Stomach (tissue), 4 donors: ENCODE measurements around the gene CNNM4.

Source experiments
- POLR2A ChIP-seq, 4 donors: fragments of 450-650 bp; IDR thresholded peaks; one replicate each; pipeline ENCODE4 v1.6.1; 2016; ENCODE audit warnings: antibody characterized with exemption in 4 of 4, control low read depth in 2 of 4, mild to moderate bottlenecking in 1 of 4, moderate library complexity in 1 of 4
- POLR2AphosphoS5 ChIP-seq, 3 donors: sonication (generic); formaldehyde crosslinking; IDR thresholded peaks; one replicate each; pipeline ENCODE4 v1.6.1; 2016; ENCODE audit warnings: antibody characterized with exemption in 3 of 3
- TF ChIP-seq, protein P1 (sequence below), 7 experiments: fragments of 450-650 bp in 4 of 7; fragments of 200-600 bp in 3 of 7; sonication (generic) in 3 of 7; IDR thresholded peaks; one replicate each; pipeline ENCODE4 v1.5.1; 2016 to 2019; ENCODE audit warnings: antibody characterized with exemption in 7 of 7, control low read depth in 2 of 7, mild to moderate bottlenecking in 1 of 7

GRCh38 chr2:96835830-96836229 lies 75.1 kb downstream of the CNNM4 start:
- TF ChIP-seq, protein P1, sequence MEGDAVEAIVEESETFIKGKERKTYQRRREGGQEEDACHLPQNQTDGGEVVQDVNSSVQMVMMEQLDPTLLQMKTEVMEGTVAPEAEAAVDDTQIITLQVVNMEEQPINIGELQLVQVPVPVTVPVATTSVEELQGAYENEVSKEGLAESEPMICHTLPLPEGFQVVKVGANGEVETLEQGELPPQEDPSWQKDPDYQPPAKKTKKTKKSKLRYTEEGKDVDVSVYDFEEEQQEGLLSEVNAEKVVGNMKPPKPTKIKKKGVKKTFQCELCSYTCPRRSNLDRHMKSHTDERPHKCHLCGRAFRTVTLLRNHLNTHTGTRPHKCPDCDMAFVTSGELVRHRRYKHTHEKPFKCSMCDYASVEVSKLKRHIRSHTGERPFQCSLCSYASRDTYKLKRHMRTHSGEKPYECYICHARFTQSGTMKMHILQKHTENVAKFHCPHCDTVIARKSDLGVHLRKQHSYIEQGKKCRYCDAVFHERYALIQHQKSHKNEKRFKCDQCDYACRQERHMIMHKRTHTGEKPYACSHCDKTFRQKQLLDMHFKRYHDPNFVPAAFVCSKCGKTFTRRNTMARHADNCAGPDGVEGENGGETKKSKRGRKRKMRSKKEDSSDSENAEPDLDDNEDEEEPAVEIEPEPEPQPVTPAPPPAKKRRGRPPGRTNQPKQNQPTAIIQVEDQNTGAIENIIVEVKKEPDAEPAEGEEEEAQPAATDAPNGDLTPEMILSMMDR (IDR thresholded peaks at IDR 0.05): no peak
- no peak for TF ChIP-seq POLR2A (IDR thresholded peaks at IDR 0.05)
- no peak for TF ChIP-seq POLR2AphosphoS5 (IDR thresholded peaks at IDR 0.05)
